Measurements from ENCODE around the gene EML6.

EML6 gene

DNA sequence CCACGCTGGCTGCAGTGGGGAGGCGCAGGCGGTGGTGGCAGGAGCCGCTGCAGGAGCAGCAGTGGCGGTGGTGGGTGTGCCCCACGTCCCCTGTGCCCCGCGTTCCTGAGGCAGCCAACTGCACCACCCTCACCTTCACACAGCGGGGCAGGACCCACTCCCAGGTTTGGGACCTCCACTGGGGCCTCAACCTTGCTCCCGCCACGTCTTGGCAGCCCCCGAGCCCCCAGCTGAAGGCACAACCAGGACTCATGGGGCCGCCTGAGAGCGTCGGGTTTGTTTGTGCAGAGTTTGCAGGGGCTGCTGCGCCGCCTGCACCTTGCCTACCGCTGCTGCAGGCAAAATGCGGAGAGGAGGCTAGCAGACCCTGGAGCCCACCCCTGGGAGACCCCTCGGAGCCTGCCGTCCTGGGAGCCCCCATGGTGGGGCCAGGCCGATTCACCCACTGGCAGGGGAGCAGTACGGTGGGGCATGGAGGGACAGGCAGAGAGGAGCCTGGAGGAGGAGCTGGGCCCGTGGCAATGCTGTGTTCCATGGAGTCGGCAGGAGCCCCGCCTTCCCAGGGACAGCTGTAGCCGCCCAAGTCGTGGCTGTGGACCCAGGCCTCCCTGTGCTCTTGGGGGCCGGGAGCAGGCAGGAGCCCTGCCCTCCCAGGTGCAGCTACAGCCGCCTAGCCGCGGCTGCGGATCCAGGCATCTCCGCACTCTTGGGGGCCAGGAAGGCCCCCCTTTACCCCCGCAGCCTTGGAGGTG lies 14.7 kb upstream of the EML6 start:
- peak; percentile 17 for DNase-seq

DNA sequence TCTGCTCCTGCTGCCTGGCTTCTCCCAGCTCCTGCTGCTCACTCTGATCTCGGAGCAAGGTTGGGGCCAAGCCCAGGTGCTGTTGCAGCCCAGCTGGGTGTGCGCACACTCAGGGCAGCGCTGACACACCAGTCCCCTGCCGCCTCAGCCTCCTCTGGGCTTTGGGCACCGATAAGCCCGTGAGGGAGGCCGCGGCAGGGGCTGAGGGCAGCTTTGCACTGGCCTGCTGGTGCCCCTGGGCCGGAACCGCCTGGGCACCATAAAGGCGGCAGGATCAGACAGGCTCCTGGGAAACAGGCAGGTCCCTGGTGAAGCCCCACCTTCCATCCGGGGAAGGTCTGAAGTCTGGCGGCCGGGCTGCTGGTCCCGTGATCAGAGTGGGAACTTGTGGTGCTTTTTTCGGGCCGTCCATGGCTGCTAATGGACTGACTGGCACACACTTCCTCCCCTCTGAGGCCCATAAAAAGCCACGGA lies 14.1 kb upstream of the EML6 start:
- peak; percentile 17 for DNase-seq

DNA sequence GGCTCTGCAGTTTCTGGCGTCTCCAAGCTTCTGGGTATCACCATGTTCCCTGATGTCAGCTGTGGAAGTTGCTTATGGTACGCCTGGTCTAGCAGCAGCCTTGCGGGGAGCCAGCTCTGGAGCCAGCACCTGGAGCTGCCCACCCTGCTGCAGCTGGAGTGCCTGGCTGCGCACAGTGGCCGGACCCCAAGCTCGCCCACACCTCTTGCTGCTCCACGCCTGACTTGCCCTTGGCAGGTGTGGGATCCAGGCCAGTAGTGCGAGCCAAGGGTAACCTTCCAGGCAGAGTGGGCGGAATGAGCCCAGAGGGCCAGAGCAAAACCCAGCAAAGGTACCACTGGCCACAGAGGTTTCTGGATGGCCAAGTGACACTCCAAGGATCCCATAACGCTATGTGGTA lies 13.2 kb upstream of the EML6 start:
- no peak for DNase-seq

DNA sequence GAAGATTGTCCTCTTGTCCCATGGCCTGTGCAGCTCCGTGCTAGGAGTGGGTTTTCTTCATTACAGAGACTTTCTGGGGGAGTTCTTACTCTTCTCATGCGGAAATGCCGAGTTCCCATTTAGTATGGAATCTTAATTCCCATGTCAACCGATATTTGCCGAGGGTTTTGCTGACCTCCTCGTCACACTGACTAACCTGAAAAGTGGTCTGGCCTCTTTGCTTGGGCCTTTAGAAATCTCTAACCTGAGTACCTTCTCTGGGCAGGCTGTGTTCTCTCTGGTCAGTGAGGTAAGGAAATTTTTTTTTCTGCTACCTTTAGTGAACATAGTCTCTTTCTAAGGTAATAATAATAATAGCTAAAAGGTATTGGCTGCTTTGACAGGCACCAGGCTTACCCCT lies 10.9 kb upstream of the EML6 start:
- no peak for DNase-seq

DNA sequence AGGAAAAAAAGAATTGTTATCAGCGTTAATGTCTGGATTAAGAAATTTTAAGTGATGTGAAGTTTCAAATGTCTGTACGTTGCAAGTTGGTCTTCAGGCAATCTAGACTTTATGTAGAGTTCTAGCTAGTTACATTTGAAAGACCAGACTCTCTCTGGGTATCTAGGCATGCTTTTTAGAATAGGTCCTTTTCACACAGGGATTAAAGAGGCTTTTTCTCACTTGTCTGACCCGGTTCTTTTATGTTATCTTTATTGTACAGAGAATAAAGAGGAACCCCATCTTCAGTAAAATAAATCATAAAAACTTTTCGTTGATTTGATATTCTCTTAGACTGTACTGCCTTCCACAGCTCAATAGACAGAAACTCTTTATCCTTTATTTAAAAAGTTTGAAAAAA lies 8.5 kb upstream of the EML6 start:
- DNase-seq, result no peak

DNA sequence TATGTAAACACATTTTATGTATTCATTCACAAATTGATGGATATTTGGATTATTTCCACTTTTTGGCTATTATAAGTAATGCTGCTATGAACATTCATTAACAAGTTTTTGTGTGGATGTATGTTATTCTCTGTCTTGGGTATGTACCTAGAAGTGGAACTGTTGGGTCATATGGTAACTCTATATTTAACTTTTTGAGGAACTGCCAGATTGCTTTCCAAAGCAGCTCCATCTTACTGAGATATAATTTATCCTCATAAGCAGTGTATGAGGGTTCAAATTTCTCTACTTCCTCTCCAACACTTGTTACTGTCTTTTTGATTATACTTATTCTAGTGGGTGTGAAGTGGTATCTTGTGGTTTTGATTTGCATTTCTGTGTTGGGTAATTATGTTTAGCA lies 7.1 kb upstream of the EML6 start:
- no peak for DNase-seq

DNA sequence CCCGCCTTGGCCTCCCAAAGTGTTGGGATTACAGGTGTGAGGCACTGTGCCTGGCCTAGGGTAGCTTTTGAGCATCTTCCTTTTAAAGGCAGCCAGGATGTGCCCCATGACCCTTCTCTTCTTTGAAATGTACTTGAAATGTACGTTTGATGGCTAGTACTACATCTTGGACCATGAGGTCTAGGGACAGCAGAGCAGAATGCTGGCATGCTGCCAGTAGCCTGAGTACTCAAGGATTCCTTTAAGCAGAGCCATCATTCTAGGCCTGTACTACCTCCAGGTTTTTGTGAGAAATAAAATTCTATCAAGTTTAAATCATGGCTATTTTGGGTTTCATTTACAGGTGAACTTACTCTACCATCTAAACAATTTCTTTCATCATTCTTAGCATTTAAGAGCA lies 2.9 kb upstream of the EML6 start:
- DNase-seq, result no peak

DNA sequence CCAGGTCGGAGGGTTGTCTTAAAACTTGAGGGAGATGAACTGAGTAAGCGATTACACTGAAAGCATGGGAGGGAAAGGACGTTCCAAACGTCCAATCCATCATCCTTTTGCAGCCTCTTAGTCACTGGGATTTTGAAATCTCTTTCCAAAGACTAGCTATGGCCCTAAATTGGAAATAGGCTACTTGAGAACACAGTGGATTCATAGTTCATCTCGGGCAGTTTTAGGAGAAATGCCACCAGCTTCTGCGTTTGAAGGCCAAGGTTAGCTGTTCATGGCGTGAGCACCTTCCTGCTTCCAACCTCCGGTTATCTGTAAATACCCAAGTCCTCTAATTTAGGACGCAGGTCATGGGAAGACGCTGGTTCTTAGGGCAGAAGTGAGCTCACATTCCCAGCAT lies 821 bp upstream of the EML6 start:
- DNase-seq, result no peak

DNA sequence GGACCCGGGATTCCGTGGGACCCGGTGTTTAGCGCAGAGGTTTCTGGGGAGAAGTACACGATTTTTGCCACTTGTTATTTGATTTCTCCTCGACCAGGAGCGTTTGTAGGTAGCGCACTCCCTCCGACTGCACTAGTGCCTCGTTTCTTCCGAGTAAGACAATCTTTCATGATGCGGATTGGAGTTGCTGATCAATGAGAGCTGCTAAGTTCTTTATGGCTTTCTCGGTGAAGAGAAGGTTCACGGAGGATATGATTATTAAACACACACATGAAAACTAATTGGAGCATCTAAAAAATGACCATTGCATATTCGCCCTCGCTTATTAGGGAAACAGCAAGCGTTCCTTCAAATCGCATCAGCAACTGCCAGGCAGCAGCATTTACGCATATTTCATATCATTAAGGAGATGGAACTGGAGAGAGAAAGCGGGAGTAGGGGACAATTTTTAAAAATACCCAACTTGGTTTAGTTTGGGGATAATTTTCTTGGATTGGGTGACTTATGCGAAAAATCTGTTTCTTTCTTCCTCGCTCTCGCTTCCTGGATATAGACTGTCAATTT lies 616 bp downstream of the EML6 start:
- DNase-seq, result no peak

DNA sequence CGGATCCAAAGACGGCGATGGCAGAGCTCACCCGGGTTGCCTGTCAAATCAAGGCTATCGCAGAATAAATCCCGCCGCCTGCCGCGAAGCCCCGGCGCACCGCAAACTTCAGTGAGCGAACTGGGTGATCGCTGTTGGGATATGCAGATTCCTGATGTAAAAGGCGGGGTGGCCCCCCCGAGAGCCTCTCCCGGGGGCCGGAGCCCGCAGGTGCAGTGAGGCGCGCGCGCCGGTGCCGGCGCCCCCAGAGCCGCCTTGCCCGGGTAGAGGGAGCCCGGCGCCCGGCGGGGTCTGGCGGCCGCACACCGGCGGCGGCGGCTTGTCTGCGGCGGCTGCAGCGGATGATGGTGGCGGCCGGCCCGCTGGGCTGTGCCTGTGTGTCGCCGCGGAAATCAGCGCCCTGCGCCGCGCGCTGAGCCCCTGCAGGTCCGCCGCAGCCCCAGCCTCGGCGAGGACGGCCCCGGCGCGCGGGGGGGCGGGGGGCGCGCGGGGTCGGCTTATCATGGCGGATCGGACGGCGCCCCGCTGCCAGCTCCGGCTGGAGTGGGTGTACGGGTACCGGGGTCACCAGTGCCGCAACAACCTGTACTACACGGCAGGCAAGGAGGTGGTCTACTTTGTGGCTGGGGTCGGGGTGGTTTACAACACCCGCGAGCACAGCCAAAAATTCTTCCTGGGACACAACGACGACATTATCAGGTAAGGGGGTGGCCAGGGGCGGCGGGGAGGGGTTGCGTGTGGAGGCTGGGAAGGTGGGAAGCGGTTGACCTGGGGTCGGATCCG lies 1.3 kb downstream of the EML6 start:
- peak; percentile 28 for DNase-seq

DNA sequence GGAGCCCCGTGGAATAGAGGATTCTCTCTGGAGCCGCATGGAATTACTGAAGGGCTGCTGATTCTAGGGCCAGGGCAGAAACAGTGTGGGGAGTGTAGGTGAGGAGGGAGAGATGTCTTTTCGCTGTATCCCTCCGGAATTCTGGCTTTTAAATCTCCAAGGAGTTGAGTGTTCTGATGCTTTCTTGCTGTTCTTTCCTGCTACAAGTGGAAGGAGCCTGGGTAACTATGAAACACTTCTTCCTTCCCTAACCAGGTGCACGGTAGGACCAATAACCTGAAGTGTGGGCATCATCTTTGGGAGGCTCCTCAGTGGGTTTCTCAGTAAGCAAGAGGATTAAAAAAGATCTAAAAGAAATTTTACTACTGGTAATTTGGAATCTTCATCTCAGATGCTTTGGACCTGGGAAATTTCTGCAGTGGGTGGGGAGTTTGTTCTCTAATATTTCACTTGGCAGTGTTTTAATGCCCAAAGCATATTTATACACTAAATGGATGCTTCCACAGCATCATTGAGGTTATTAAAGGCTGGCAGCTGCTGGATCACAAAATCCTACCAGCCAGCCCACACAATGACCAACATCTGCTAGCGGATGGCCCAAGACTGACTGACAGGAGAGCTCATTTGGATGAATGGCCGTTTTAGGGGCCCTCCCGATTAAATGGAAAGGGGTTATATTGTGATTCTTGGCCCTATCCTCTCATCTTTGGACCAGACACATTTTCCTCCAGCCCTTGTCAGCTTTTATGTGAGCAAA lies 2.1 kb downstream of the EML6 start:
- DNase-seq, result no peak

DNA sequence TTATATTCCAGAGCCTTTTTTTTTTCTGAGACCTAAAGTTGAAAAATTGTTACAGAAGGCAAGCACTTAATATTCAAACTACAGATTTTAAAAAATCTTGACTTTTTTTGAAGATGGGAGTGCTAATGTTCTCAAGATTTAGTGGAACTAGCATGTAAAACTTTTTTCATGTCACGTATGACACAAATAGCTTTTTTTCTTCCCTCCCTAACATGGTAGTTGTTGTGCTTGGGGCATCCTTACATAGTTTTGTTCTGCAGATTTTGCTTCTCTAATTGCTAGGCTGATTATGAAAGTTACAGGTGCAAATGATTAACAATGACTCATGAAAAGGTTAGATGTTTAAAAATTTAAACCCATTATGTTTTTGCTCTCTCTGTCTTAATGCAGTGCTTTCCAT lies 3.0 kb downstream of the EML6 start:
- no peak for DNase-seq

DNA sequence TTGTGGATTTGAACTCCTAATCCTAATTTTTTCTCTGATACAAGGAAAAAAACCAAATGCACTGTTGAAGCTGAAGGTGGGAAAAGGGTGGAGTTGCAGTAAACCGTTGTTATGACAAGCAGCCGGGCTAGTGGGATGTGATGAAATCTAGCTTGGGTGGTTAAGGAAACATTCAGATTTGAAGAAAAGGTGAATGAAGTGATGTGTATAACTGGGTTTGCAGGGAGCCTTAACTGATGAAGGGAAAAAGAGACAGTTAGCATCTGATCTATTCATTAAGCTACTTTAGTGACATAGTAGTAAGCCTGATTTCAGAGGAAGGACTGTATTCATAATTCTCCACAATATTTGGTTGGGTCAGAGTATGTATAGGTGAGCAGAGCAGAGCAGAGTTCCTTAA lies 3.5 kb downstream of the EML6 start:
- no peak for DNase-seq

DNA sequence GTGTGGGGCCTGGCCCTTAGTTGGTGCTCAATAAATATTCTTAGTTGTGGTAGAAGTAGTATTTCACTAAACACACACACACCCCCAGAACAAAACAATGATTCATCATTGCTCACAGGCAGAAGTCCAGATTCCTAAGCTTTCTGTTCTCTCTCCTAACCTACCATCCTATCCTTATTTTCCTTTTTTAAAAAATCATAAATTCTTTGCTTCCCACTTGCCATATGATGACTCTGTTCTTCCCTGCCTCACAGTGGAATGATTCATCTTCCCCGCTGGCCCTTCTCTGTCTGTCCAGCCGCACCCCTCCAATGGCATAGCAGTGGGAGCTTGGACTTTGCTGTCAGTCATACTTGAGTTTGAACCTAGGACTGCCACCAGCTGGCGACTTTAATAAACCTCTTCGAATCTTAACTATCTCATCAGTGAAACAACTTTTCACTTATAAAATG lies 5.2 kb downstream of the EML6 start:
- DNase-seq, result no peak

DNA sequence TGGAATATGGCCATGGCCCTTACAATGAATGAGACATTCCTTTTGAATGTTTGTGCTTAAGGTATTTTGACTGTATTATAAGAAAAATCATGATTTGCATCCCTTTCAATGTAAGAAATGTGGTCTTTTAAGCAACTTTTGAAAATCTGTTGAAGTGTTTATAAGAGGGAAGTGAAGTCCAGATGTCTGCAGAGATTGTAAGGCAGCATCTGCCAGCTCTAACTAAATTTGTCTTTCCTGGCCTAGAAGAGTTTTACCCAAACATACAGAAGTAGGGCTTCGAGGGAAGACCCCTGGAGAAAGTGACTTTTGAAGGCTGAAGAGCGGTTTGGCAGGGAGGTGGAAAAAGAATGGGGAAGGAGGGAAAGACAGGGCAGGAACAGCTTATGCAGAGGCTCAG lies 12.2 kb downstream of the EML6 start:
- no peak for DNase-seq

DNA sequence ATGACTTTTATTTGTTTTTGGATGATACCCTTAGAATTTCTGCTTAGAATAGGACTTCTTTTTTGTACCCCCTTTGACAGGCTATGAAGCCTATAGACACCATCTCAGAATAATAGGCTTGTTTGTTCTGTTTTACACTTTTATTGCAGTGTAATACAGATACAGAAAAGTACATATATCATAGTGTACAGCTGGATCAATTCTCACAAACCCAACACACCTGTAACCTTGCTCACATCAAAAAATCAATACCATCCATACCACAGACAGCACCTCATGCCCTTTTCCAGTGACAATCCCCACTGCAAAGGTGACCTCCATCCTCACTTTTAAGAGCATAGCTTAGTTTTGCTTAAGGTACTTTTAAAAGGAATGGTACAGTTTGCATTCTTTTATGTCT lies 14.8 kb downstream of the EML6 start:
- no peak for DNase-seq

DNA sequence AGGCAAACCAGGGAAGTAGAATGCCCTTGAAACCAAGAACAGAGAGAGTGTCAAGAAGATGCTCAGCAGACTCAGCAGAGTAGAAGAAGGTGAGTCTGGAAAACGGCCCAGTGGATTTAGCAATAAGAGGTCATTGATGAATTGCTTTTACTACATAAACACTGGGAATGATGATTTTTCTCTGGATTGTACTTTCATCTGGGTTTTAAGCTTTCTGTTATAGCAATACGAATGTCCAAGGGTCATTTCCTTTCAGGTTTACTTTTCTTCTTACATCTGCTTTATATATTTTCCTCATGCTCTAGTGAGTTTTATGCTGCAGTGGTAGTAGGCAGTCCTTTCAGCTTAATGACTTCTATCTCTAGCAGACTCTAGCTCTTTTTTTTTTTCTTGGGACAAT lies 16.9 kb downstream of the EML6 start:
- no peak for DNase-seq

DNA sequence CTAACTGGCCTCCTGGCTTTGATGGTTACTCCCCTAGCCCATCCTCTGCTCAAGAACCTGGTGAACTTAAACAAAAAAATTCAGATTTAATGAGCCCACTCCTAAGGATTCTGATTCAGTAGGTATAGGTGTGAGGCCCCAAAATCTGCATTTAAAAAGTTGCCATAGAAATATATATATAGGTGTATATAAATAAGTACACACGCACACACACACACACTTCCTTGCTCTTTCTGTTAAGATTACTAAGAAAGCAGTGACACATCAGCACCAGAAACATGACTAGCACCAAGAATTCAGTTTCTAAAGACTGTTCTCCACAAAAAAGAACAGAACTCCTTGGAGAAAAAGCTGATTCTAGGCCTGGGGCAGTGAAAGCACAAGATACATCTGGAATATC lies 17.8 kb downstream of the EML6 start:
- no peak for DNase-seq

DNA sequence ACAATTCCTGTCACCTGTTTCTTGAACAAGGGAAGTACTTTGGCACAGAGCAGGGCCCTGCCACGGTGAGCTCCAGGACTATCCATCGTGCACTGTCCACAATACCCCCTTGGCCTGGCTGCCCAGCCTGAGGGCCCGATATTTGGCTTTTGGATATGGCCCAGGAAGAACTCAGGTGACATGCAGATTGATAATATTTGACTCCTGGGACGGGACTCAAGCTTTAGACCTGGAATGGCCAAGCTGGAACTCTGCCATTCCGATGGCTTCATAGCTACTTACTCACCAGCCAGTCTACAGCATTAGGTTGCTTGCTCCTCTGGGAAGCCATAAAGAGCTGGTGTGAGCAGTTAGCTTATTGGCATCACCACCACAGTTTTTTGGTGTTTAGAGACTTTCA lies 26.6 kb downstream of the EML6 start:
- no peak for DNase-seq

DNA sequence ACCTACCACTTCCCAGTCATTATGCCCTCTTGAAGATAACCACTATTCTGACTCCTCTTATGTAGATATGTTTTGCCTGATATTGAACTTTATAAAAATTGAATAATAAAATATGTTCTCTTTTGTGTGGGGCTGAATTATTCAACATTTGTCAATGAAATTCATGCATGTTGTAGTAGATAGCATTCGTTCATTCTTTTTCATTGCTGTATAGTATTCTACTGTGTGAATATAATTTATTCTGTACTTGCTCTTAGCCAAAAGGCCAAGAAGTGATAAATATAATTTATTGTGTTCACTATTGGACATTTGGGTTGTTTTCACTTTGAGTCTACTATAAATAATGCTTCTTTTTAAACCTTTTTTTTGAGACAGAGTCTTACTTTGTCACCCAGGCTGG lies 29.0 kb downstream of the EML6 start:
- no peak for DNase-seq

DNA sequence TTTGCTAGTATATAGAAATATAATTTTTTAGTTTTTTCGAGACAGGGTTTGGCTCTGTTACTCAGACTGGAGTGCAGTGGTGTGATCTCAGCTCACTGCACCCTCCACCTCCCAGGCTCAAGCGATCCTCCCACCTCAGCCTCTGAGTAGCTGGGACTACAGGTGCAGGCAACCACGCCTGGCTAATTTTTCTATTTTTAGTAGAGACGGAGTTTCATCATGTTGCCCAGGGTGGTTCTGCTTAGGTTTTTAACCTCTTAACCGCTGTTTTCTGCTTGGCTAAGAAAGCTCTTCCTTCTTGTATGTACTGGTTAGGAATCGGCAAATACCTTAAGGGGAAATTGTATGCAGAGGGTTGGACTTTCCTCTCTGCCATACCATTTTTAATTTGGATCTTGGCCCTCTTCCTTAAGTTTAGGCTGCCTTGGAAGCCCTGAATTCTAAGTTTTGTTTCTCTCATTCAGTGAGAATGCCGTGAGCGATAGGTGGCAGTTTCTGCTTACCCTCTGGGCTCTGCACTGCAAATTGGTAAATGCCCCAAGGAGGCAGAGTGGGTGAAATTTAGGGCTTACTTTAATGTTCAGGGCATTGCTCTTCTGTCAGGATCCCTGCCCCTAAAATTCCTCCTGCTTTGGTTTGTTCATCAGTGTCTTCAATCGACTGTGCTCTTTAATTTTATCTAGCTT lies 32.3 kb downstream of the EML6 start:
- DNase-seq, result no peak

DNA sequence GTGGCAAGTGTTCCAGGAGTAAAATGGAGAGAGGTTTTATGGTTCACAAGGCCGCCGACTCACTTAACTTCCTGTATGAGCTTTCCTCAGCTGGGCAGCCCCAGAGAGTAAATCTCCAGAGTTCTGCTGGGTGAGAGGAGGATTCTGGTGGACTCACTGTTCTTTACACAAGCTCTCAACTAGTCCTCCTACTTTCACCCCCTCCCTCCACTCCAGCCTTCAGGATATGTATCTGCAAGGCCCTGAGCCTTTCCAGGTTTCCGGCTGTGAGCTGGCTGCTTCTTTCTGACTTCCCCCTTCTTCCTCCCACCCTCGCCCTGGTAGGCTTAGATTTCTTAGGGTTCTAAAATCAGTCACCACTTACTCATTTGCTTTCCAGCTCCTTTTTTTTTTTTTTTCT lies 34.0 kb downstream of the EML6 start:
- DNase-seq, result no peak

DNA sequence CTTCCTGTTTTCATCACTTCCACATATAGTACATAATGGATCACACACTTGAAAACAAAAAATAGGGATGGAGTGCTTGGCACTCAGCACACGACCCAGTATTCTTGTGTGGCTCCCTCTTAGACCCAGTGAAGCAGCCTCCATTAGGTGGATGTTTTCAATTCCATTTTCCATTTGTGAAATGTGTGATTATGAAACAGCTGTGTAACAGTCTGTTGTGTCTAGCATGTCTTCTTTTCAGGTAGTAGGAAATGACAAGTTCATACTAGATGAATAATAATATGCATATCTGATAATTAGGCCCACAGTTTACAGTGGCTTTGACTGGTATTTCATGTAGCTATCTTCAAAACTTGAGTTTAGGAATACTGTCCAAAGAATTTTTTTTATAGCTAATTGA lies 35.5 kb downstream of the EML6 start:
- DNase-seq, result no peak
